PC-3 (cell line): ENCODE data around the gene CIAO3.

Source experiments
- CTCF ChIP-seq: fragments of 300-600 bp; sonication (generic); conservative IDR thresholded peaks from 2 replicates; pipeline ENCODE4 v1.5.1; 2017; ENCODE audit warnings: antibody characterized with exemption, low read depth, mild to moderate bottlenecking, low read length
- EZH2 ChIP-seq: fragments of 300-600 bp; sonication (generic); IDR thresholded peaks from one replicate; pipeline ENCODE4 v1.6.1; 2017; ENCODE audit warnings: antibody characterized with exemption, mild to moderate bottlenecking, low read length; ENCODE audit not compliant: unreplicated experiment
- EZH2phosphoT487 ChIP-seq: fragments of 300-600 bp; sonication (generic); IDR thresholded peaks from 2 replicates; pipeline ENCODE4 v1.6.1; 2018; ENCODE audit warnings: mild to moderate bottlenecking, antibody characterized with exemption, low read length, borderline replicate concordance

- peak; percentile 41; the same call in 1 of the 2 replicates for TF ChIP-seq CTCF
- no peak for TF ChIP-seq EZH2
- TF ChIP-seq EZH2phosphoT487, result no peak
These were observed 7.9 kb downstream of the CIAO3 start for GRCh38 chr16:732936-733335.
